KBM-7 (cell line): ENCODE data around the gene TTC1.
"Not testable (repeated sequence)": the region's sequence is repeated elsewhere in the genome, so short reads cannot be mapped to it uniquely, and the experiment has no call there.

Source experiments
- DNase-seq: peaks from one replicate; pipeline ENCODE4 v3.0.0-alpha.2; 2015
- in situ Hi-C: fragments of 300-500 bp; cut with MboI; formaldehyde crosslinking; loops from 2 replicates; pipeline ENCODE4 v1.14.3; 2020; ENCODE audit warnings: low sequenced_read_pairs, low pct_unique_long_range_greater_than_20kb, mixed read lengths

Gene TTC1

GRCh38 chr5:159992566-159992965, 16.4 kb upstream of the TTC1 start:
- in situ Hi-C loops: no loop called here

GRCh38 chr5:159993194-159993593, 15.7 kb upstream of the TTC1 start:
- in situ Hi-C loops: no loop called here

More at GRCh38 chr5:159992566-159992965, 16.4 kb upstream of the TTC1 start:
- no peak for DNase-seq

GRCh38 chr5:159995907-159996306, 13.0 kb upstream of the TTC1 start:
- no peak for DNase-seq
- in situ Hi-C loops: no loop called here

More at GRCh38 chr5:159993194-159993593, 15.7 kb upstream of the TTC1 start:
- DNase-seq: no peak

GRCh38 chr5:160001457-160001856, 7.5 kb upstream of the TTC1 start:
- no peak for DNase-seq
- in situ Hi-C loops: no loop called here

GRCh38 chr5:160007514-160007913, 1.4 kb upstream of the TTC1 start:
- DNase-seq: no peak
- in situ Hi-C loops: no loop called here

GRCh38 chr5:160008529-160008876, 436 bp upstream of the TTC1 start:
- in situ Hi-C loops, DNase-seq: not testable (repeated sequence)

DNA sequence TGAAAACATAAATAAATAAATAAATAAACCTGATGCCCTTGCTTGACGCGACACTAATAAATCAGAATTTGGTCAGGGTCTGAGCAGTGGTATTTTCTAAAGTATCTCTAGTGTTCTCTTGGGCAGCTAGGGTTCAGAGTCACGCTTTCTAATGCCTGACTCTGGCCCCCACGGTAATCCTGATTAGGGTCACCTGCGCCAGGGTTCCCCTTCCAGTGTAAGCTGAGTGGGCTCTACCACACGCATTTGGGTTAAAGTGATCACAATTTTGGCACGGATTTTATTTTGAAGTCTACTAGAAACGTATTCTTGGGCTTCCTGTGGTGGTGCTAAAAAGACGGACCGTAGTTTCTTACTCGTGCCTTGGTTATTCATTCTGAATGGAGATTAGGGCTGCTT, 651 bp downstream of the TTC1 start:
- in situ Hi-C loops: no loop called here
- no peak for DNase-seq

GRCh38 chr5:160011471-160011870, 2.5 kb downstream of the TTC1 start:
- DNase-seq: no peak
- in situ Hi-C loops: no loop called here

DNA sequence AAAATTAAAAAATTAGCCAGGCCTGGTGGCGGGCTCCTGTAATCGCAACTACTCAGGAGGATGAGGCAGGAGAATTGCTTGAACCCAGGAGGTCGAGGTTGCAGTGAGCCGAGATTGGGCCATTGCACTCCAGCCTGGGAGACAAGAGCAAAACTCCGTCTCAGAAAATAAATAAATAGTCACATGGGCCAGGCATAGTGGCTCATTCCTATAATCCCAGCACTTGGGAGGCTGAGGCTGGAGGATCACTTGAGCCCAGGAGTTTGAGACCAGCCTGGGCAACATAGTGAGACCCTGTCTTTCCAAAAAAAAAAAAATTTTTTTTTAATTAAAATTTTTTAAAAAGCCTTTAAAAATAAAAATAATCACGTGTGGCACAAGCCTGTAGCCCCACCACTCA, 5.3 kb downstream of the TTC1 start:
- in situ Hi-C loops, DNase-seq: not testable (repeated sequence)

- in situ Hi-C loops: no loop called here
- no peak for DNase-seq
Measured at GRCh38 chr5:160018945-160019625, 10.1 kb downstream of the TTC1 start.

GRCh38 chr5:160020266-160020770, 11.4 kb downstream of the TTC1 start:
- in situ Hi-C loops: no loop called here
- DNase-seq: no peak

- in situ Hi-C loops: no loop called here
- DNase-seq: no peak
Measured at GRCh38 chr5:160020964-160021363, 12.0 kb downstream of the TTC1 start.

- in situ Hi-C loops: no loop called here
- DNase-seq: peak; percentile 73
Measured at GRCh38 chr5:160021831-160022446, 13.0 kb downstream of the TTC1 start.

GRCh38 chr5:160023007-160023907, 14.3 kb downstream of the TTC1 start:
- DNase-seq: no peak
- in situ Hi-C loops: no loop called here

DNA sequence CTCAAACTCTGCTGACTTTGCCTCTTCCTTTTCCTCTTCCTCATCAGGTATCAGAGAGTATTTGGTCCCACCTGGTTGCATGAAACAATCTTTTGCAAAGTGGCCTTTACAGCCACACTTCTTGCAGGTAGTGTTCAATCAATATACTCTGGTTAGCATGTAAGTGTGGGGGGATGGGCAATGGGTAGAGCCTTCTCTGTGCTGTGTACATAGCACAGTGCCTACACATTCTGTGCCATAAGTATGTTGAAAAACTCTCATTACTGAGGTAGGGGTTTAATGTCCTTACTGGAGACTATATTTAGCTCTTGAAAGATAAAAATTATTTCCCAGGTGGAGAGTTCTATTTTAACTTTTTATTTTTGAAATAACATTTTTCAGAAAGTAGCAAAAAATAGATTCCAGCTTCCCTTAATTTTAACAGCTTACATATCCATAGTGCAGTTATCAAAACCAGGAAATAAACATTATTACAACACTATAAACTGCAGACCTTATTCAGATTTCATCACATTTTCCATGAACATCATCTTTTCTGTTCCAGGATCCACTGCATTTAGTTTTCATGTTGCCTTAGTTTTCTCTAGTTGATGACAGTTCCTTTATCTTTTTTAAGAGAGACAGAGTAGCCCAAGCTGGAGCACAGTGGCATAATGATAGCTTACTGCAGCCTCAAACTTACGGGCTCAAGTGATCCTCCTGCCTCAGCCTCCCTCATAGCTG, 15.1 kb downstream of the TTC1 start:
- DNase-seq: no peak
- in situ Hi-C loops: no loop called here

DNA sequence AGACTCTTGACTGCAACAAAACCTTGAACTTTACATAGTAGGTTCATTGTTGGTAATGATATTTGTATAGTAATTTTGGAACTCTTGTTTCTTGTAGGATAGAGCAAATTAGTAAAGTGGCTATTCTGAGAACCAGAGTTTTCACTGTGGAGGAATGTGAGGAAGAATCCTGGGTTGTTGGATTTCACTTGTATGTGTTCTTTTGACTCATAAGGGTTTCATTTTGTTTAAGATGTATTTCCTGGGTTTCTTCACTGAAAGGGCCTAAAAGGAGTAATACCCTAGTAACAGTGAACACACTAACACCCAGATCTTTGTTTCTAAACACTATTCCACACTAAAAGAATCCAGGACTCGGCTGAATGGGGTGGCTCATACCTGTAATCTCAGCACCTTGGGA, 20.1 kb downstream of the TTC1 start:
- no peak for DNase-seq
- in situ Hi-C loops: no loop called here

GRCh38 chr5:160029540-160030139, 20.7 kb downstream of the TTC1 start:
- no peak for DNase-seq
- in situ Hi-C loops: no loop called here

- in situ Hi-C loops: no loop called here
- no peak for DNase-seq
Measured at GRCh38 chr5:160030631-160031377, 21.9 kb downstream of the TTC1 start.
